Cardiac fibroblast (primary cell): ENCODE measurements around the gene TREML1.

ENCODE experiments used
- DNase-seq, 2 donors: peaks; one replicate each; pipeline versions ENCODE4 v3.0.0 to v3.0.0-alpha.2; 2010; ENCODE audit warnings: low read depth in 2 of 2
- H3K4me3 ChIP-seq, 2 donors: replicated peaks in 1 of 2; 1 replicate in 1 of 2; 2 replicates in 1 of 2; pipeline ENCODE4 v1.5.1; 2011; ENCODE audit warnings: low read depth in 2 of 2, low read length in 2 of 2, mild to moderate bottlenecking in 2 of 2, moderate library complexity in 1 of 2
- TF ChIP-seq, protein P1 (sequence below): IDR thresholded peaks from one replicate; pipeline ENCODE4 v1.5.1; 2011; ENCODE audit warnings: low read depth, mild to moderate bottlenecking, low read length, inconsistent platforms

TREML1 gene

DNA sequence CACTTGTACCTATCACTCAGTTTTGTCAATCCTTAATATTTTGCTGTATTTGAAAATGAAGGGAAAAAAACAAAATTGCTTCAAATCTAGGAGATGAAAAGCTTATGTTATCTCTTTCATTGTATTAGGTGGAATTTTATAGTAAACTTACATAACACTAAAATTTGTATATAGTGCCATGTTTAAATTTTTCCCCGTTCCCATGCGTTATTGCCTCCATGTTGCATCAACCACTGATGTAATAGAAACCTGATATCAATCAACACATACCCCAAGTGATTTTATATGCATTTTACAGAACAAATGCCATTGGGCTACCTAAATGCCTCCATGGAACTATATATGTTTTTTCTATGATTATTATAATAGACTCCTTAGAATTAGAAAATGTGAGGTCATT is 23.5 kb upstream of the TREML1 start:
- H3K4me3 ChIP-seq: no peak overlapping the region
- DNase-seq: no peak
- TF ChIP-seq, protein P1, sequence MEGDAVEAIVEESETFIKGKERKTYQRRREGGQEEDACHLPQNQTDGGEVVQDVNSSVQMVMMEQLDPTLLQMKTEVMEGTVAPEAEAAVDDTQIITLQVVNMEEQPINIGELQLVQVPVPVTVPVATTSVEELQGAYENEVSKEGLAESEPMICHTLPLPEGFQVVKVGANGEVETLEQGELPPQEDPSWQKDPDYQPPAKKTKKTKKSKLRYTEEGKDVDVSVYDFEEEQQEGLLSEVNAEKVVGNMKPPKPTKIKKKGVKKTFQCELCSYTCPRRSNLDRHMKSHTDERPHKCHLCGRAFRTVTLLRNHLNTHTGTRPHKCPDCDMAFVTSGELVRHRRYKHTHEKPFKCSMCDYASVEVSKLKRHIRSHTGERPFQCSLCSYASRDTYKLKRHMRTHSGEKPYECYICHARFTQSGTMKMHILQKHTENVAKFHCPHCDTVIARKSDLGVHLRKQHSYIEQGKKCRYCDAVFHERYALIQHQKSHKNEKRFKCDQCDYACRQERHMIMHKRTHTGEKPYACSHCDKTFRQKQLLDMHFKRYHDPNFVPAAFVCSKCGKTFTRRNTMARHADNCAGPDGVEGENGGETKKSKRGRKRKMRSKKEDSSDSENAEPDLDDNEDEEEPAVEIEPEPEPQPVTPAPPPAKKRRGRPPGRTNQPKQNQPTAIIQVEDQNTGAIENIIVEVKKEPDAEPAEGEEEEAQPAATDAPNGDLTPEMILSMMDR: no peak

DNA sequence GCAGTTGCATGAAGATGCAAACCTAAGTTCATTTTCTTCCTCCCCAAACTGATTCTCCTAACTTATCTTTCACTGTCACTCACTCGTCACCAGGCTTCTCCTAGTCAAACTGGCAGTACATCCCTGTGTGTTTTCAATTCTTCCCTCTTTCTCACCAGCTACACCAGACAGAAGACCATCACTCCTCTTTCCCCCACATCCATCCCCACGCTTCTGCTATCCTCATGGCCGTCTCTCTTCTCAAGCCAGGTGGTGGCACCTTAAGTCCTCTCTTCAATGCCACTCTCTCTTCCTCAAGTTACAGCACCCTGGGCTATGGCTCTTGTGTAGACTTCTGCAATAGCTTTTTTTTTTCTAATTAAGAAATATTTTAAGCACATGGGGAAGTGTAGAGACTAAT is 23.1 kb upstream of the TREML1 start:
- no peak overlapping the region for H3K4me3 ChIP-seq
- no peak for DNase-seq
- TF ChIP-seq, protein P1: no peak

DNA sequence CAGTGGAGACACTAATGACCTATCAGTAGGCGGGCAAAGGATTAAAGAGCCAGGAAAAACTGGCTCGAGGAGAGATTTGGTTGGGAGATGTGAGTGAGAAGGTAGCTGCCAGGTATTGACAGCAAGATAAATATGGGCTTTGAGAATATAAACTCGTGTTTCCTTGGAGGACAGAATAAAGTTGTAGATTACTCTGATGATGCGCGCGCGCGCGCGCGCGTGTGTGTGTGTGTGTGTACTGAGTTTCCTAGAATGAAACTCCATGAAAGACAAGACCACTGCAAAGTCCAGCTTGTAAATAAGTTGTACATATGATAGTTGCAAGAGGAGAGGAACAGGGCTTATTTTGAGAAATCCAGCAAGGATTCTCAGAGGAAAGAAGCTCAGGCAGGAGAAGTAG is 22.0 kb upstream of the TREML1 start:
- no peak overlapping the region for H3K4me3 ChIP-seq
- DNase-seq: no peak
- TF ChIP-seq, protein P1: no peak

DNA sequence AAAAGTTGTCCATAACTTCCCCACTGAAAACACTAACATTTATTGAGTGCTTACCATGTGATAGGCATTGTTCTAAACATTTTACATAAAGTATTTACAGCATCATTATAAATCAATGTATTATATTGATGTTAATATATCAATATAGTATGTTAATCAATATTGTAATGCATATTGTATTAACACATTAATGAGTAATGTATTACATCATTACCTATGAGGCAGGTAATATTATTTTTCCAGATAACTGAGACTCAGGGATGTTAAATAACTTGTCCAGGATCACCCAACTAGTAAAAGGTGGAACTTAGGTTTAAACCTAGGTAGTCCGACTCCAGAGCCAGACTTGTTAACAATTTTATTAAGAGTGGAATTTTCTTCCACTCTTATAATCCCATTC is 20.9 kb upstream of the TREML1 start:
- H3K4me3 ChIP-seq: no peak overlapping the region
- DNase-seq: no peak
- TF ChIP-seq, protein P1: no peak

DNA sequence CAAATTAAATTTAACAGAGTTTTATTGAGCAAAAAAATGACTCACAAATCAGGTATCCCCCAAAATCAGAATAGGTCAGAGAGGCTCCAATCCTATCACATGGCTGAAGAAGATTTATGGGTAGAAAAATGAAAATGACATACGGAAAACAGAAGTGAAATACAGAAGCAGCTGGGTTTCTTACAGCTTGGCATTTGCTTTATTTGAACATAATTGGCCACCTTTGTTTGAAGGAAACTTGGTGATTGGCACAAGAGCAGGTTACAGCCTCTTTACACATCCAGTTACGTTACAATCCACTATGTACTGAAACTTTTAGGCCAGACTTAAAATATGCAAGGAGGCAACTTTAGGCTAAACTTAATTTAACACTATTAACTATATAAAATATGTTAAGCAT is 20.5 kb upstream of the TREML1 start:
- no peak overlapping the region for H3K4me3 ChIP-seq
- TF ChIP-seq, protein P1: no peak
- no peak for DNase-seq

DNA sequence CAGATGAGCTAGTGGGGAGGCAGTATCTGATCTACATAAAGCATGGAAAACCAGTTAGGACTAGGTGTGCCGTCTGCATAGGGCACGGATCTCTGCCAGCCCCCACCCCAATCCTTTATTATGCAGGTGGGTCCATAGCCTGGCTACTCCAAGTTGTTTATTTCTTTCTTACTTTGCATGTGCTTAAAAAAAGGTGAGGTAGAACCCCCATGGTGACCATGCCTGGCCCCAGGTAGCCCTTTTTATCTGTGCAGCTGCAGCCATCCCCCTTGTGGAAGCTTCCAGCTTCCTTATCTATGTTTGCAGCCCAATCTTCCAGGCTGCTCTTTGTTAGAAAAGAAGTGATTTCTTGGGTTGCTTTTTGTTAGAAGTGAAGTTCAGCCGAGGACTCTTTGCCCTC is 17.8 kb upstream of the TREML1 start:
- TF ChIP-seq, protein P1: no peak
- no peak for DNase-seq
- H3K4me3 ChIP-seq: no peak overlapping the region

DNA sequence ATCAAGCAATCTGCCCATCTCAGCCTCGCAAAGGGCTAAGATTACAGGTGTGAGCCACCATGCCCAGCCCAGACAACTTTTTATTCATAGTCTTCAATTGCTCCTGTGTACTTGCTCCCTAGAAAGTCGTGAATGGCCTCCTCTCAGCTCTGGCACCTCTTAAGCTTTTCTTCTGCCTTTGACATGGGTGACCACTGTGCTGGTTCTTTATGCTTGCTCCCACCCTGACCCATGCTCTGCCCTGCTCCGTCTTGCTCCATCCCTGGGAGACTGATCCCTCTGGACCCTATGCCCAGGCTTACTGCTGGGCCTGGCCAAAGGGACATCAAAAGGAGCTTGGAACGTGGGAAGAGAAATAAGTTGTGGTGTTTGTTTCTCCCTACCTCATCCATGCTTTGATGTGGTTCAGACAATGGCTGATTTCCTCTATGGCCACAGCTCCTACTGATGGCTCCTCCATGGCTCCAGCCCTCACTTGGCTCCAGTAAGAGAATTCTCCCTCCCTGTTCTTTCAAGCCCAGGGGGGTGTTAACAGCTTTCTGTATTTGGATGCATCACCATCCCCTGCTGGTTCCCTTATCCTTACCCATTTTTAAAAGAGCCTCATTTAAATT is 16.5 kb upstream of the TREML1 start:
- TF ChIP-seq, protein P1: no peak
- no peak for DNase-seq
- no peak overlapping the region for H3K4me3 ChIP-seq
